HEK293T (cell line): Measurements from ENCODE around the gene PAF1.

Experiments used
- ARNT ChIP-seq: fragments of 450-650 bp; IDR thresholded peaks from 2 replicates; pipeline ENCODE4 v1.6.1; 2017; ENCODE audit warnings: mild to moderate bottlenecking
- BHLHE40 ChIP-seq: fragments of 450-650 bp; IDR thresholded peaks from 2 replicates; pipeline ENCODE4 v1.6.1; 2016; ENCODE audit warnings: mild to moderate bottlenecking, moderate library complexity, borderline replicate concordance
- CTBP1 ChIP-seq: fragments of 450-650 bp; IDR thresholded peaks from 2 replicates; pipeline ENCODE4 v1.6.1; 2016; ENCODE audit warnings: borderline replicate concordance
- ELF4 ChIP-seq: fragments of 450-650 bp; IDR thresholded peaks from 2 replicates; pipeline ENCODE4 v1.6.1; 2017; ENCODE audit warnings: antibody characterized with exemption
- FOXA1 ChIP-seq: fragments of 450-650 bp; IDR thresholded peaks from 2 replicates; pipeline ENCODE4 v1.6.1; 2016; ENCODE audit warnings: mild to moderate bottlenecking
- FOXK2 ChIP-seq: fragments of 450-650 bp; IDR thresholded peaks from 2 replicates; pipeline ENCODE4 v1.6.1; 2016; ENCODE audit warnings: mild to moderate bottlenecking
- FOXM1 ChIP-seq: fragments of 450-650 bp; IDR thresholded peaks from 2 replicates; pipeline ENCODE4 v1.6.1; 2017; ENCODE audit warnings: mild to moderate bottlenecking, borderline replicate concordance
- HDGF ChIP-seq: fragments of 450-650 bp; IDR thresholded peaks from 2 replicates; pipeline ENCODE4 v1.6.1; 2017; ENCODE audit warnings: antibody characterized with exemption, borderline replicate concordance
- NFRKB ChIP-seq: fragments of 450-650 bp; IDR thresholded peaks from 2 replicates; pipeline ENCODE4 v1.6.1; 2016; ENCODE audit warnings: mild to moderate bottlenecking, moderate library complexity
- PKNOX1 ChIP-seq: fragments of 450-650 bp; IDR thresholded peaks from 2 replicates; pipeline ENCODE4 v1.6.1; 2016
- SP1 ChIP-seq: fragments of 450-650 bp; IDR thresholded peaks from 2 replicates; pipeline ENCODE4 v1.6.1; 2017
- SUZ12 ChIP-seq: fragments of 450-650 bp; IDR thresholded peaks from 2 replicates; pipeline ENCODE4 v1.6.1; 2016; ENCODE audit warnings: mild to moderate bottlenecking
- TARDBP ChIP-seq: fragments of 450-650 bp; IDR thresholded peaks from 2 replicates; pipeline ENCODE4 v1.6.1; 2016
- ZNF384 ChIP-seq: fragments of 450-650 bp; IDR thresholded peaks from 2 replicates; pipeline ENCODE4 v1.6.1; 2016

- TF ChIP-seq HDGF (no peak), BHLHE40 (no peak), ZNF384 (no peak), TARDBP (no peak), SP1 (no peak), FOXA1 (no peak), FOXM1 (no peak), CTBP1 (no peak), FOXK2 (no peak), ARNT (no peak), PKNOX1 (no peak), SUZ12 (no peak), NFRKB (no peak), ELF4 (no peak)
Observed at GRCh38 chr19:39427707-39428106, 36.8 kb upstream of the PAF1 start.
